Measurements from ENCODE around the gene ZBTB5. TPM values are rescaled to one million over a fixed set of nuclear protein-coding genes. Genes with fewer than 3 reads are reported as not detected.

Gene ZBTB5
- total RNA-seq, 1 experiment from 2014 or later, result 16.7 TPM

- Mint-ChIP-seq H3K27me3 (ENCODE audit: low read depth) (no peaks in the 10 kb centered on the region), H3K27ac (peak overlapping the region; percentile 100), H3K36me3 (peaks cover 8% of the 10 kb centered on the region), H3K4me1 (peaks cover 37% of the 10 kb centered on the region), H3K4me3 (peak overlapping the region; percentile 98), H3K9me3 (no peaks in the 10 kb centered on the region)
- TF ChIP-seq CREM (CRISPR knock-in tag; IDR thresholded peaks at IDR 0.05) (0 out of 2 replicates have a peak, but pooled peaks have one; percentile 13), ZNF416 (CRISPR knock-in tag; IDR thresholded peaks at IDR 0.05) (peak; percentile 9; the same call in 1 of the 2 replicates), SP1 (CRISPR knock-in tag; conservative IDR thresholded peaks at IDR 0.05) (no peak), RORB (CRISPR knock-in tag; IDR thresholded peaks at IDR 0.05) (no peak), TEAD4 (CRISPR knock-in tag; IDR thresholded peaks at IDR 0.05) (no peak), USF1 (CRISPR knock-in tag; IDR thresholded peaks at IDR 0.05) (no peak), ZNF532 (CRISPR knock-in tag; IDR thresholded peaks at IDR 0.05; ENCODE audit: borderline replicate concordance) (0 out of 2 replicates have a peak, but pooled peaks have one; percentile 10), PRDM15 (CRISPR knock-in tag; IDR thresholded peaks at IDR 0.05) (no peak), NFATC4 (CRISPR knock-in tag; IDR thresholded peaks at IDR 0.05) (no peak), EMX1 (CRISPR knock-in tag; IDR thresholded peaks at IDR 0.05) (0 out of 2 replicates have a peak, but pooled peaks have one; percentile 24), ZNF423 (CRISPR knock-in tag; IDR thresholded peaks at IDR 0.05) (peak; percentile 26; the same call in 1 of the 2 replicates), IRF1 (CRISPR knock-in tag; IDR thresholded peaks at IDR 0.05) (no peak), ERG (CRISPR knock-in tag; IDR thresholded peaks at IDR 0.05) (no peak), JUN (CRISPR knock-in tag; IDR thresholded peaks at IDR 0.05) (peak; percentile 68)
- TF ChIP-seq, protein P1, sequence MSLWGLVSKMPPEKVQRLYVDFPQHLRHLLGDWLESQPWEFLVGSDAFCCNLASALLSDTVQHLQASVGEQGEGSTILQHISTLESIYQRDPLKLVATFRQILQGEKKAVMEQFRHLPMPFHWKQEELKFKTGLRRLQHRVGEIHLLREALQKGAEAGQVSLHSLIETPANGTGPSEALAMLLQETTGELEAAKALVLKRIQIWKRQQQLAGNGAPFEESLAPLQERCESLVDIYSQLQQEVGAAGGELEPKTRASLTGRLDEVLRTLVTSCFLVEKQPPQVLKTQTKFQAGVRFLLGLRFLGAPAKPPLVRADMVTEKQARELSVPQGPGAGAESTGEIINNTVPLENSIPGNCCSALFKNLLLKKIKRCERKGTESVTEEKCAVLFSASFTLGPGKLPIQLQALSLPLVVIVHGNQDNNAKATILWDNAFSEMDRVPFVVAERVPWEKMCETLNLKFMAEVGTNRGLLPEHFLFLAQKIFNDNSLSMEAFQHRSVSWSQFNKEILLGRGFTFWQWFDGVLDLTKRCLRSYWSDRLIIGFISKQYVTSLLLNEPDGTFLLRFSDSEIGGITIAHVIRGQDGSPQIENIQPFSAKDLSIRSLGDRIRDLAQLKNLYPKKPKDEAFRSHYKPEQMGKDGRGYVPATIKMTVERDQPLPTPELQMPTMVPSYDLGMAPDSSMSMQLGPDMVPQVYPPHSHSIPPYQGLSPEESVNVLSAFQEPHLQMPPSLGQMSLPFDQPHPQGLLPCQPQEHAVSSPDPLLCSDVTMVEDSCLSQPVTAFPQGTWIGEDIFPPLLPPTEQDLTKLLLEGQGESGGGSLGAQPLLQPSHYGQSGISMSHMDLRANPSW (CRISPR knock-in tag; conservative IDR thresholded peaks at IDR 0.05; ENCODE audit: low read depth), result no peak
- TF ChIP-seq, protein P2, sequence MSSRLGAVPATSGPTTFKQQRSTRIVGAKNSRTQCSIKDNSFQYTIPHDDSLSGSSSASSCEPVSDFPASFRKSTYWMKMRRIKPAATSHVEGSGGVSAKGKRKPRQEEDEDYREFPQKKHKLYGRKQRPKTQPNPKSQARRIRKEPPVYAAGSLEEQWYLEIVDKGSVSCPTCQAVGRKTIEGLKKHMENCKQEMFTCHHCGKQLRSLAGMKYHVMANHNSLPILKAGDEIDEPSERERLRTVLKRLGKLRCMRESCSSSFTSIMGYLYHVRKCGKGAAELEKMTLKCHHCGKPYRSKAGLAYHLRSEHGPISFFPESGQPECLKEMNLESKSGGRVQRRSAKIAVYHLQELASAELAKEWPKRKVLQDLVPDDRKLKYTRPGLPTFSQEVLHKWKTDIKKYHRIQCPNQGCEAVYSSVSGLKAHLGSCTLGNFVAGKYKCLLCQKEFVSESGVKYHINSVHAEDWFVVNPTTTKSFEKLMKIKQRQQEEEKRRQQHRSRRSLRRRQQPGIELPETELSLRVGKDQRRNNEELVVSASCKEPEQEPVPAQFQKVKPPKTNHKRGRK (CRISPR knock-in tag; IDR thresholded peaks at IDR 0.05; ENCODE audit: borderline replicate concordance), result no peak
- TF ChIP-seq, protein P3, sequence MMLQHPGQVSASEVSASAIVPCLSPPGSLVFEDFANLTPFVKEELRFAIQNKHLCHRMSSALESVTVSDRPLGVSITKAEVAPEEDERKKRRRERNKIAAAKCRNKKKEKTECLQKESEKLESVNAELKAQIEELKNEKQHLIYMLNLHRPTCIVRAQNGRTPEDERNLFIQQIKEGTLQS (CRISPR knock-in tag; conservative IDR thresholded peaks at IDR 0.05), result no peak
- ChIA-PET CTCF (interaction anchor here (0.7 to 2.2 kb wide), 4 partner anchors 14 to 935 kb away, joined by 3 to 16 read pairs (median 3); partner anchors contain the start of gene POLR1E), POLR2A (interaction anchor here (0.5 to 1.9 kb wide), 4 partner anchors 15 to 496 kb away, joined by 3 to 7 read pairs (median 4); partner anchors contain the start of gene POLR1E)
- DNase-seq (ENCODE audit: low spot score) (peak; percentile 72), ATAC-seq (peak; percentile 7)
Observed at GRCh38 chr9:37466037-37466709, 923 bp upstream of the ZBTB5 start.
